ENCODE measurements around the gene CYP27B1.

Gene CYP27B1

DNA sequence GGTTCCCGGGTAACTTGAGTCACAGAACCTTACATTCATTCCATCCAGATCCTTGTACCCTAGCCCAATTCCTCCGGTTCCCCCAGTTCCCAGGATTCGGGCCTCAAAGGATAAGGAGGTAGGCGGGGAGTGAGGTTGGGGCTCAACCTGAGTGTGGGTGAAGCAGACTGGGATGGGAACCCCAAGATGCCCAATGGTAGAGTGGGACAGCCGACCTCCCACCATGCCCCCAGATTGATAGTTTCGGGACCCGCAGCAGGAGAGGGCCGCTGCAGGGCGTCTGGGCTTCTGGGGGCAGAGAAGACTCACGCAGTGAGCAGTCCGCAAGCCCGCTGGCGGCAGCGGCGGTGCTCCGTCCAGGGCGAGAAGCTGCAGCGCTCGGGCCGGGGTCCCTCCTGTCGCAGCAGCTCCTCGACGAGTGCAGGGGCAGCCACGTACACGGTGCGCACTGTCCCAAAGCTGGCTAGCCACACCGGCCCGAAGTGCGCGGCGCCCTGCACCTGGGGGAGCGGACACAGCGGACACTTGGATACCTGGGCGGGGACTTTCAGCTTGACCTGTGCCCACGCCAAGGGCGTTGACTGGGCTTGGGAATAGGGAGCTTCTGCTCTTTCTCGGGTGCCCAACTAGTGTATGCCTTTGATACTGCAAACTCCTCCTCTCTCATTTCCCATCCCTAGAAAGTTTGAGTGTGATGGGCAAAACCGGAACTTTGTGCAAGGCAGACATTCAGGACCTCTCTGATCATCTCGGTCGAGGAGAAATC lies 997 bp downstream of the CYP27B1 start:
- no peak for DNase-seq (ENCODE audit: low read depth)
- peak overlapping the region; percentile 36 for H3K4me3 ChIP-seq (ENCODE audit: low read length)
- no peak for TF ChIP-seq CTCF (conservative IDR thresholded peaks at IDR 0.05; ENCODE audit: low read length)

GRCh38 chr12:57765003-57765697 lies 1.7 kb downstream of the CYP27B1 start:
- no peak for DNase-seq (ENCODE audit: low read depth)
- peak overlapping the region; percentile 33 for H3K4me3 ChIP-seq (ENCODE audit: low read length)
- TF ChIP-seq CTCF (conservative IDR thresholded peaks at IDR 0.05; ENCODE audit: low read length), result peak; percentile 33

DNA sequence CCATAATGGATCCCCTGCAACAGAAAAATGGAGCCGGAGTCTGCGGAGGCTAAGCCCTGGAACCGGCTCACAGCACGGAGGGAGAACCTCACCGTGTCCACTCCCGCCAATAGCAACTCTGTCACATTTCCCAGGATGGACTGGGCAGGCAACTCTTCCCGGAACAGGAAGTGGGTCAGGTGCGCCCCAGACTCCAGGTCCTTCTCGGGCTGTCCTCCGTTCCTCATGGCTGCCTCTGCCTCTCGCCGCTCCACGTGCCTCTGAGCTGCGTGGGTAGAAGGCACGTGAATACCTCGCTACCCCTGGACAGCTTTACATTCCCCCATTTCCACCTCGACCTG lies 2.2 kb downstream of the CYP27B1 start:
- DNase-seq (ENCODE audit: low read depth), result no peak
- no peak for TF ChIP-seq CTCF (conservative IDR thresholded peaks at IDR 0.05; ENCODE audit: low read length)
- peak overlapping the region; percentile 33 for H3K4me3 ChIP-seq (ENCODE audit: low read length)

DNA sequence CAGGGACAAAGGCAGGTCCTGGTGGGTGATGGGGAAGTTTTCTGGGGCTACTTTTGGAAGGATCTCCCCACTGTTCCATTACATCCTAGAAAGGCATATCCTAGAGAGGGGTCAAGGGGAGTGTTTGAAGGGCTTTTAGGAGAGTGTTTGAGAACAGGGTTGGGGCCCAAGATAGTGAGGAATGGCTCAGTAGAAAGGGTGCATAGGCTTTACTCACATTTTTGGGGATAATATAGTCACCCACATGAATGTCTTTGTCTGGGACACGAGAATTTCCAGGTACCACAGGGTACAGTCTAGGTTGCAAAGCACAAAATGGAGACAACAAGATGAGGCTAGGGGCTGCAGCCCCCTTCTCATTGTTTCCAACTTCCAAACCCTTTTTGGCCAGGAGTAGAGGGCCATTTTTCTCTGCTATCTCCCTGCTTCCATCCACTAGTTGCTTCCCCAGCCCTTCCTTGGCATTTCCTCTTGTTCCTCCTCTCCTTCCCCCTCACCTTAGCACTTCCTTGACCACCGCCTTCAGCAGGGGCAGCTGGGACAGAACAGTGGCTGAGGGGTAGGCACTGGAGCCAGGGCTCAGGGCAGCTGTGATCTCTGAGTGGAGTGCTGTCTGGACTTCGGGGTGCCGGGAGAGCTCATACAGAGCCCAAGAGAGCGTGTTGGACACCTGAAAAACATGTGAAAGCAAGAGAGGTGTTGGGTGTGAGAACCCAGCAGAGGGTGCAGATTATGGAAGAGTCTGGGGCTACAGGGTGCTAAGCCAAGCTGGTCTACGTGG lies 2.8 kb downstream of the CYP27B1 start:
- H3K4me3 ChIP-seq (ENCODE audit: low read length), result no peak overlapping the region
- DNase-seq (ENCODE audit: low read depth), result no peak
- no peak for TF ChIP-seq CTCF (conservative IDR thresholded peaks at IDR 0.05; ENCODE audit: low read length)

- H3K4me3 ChIP-seq (ENCODE audit: low read length), result no peak overlapping the region
- TF ChIP-seq CTCF (conservative IDR thresholded peaks at IDR 0.05; ENCODE audit: low read length), result no peak
- no peak for DNase-seq (ENCODE audit: low read depth)
These were observed 4.4 kb downstream of the CYP27B1 start for GRCh38 chr12:57762463-57762862.

- DNase-seq (ENCODE audit: low read depth), result no peak
- H3K4me3 ChIP-seq (ENCODE audit: low read length), result no peak overlapping the region
- TF ChIP-seq CTCF (conservative IDR thresholded peaks at IDR 0.05; ENCODE audit: low read length), result no peak
These were observed 5.4 kb downstream of the CYP27B1 start for GRCh38 chr12:57761391-57761998.

Measured in AG10803 (cell line).